Gastroesophageal sphincter (tissue), 4 donors: Measurements from ENCODE around the gene ACBD7. TPM values are rescaled to one million over a fixed set of nuclear protein-coding genes. Genes with fewer than 3 reads are reported as not detected.

Source experiments
- ATAC-seq: fragments of 150-250 bp; one replicate; pipeline ENCODE4 v1.9.1; 2016; ENCODE audit warnings: mild to moderate bottlenecking, moderate library complexity
- H3K27ac ChIP-seq, 4 donors: fragments of 200-600 bp; sonication (generic) in 3 of 4; 1 replicate in 3 of 4; 2 replicates in 1 of 4; pipeline ENCODE4 v1.5.1; 2016 to 2019
- H3K27me3 ChIP-seq: fragments of 200-600 bp; sonication (generic); one replicate; pipeline ENCODE4 v1.5.1; 2019
- H3K36me3 ChIP-seq, 2 donors: fragments of 200-600 bp; sonication (generic); one replicate each; pipeline ENCODE4 v1.5.1; 2019; ENCODE audit warnings: control low read depth in 1 of 2
- H3K4me1 ChIP-seq, 3 donors: fragments of 200-600 bp; sonication (generic); 1 replicate in 2 of 3; 2 replicates in 1 of 3; pipeline ENCODE4 v1.5.1; 2016 to 2019; ENCODE audit warnings: control low read depth in 2 of 3
- H3K4me3 ChIP-seq, 2 donors: fragments of 200-600 bp; sonication (generic); one replicate each; pipeline ENCODE4 v1.5.1; 2019; ENCODE audit warnings: mild to moderate bottlenecking in 1 of 2, moderate library complexity in 1 of 2
- H3K9me3 ChIP-seq, 3 donors: fragments of 200-600 bp; sonication (generic); one replicate each; pipeline ENCODE4 v1.5.1; 2017 to 2019; ENCODE audit warnings: control low read depth in 2 of 3
- CTCF ChIP-seq, 4 experiments: fragments of 200-600 bp in 2 of 4; fragments of 450-650 bp in 2 of 4; sonication (generic) in 1 of 4; IDR thresholded peaks; one replicate each; pipeline ENCODE4 v1.5.1; 2017 to 2019; ENCODE audit warnings: antibody characterized with exemption in 4 of 4, mild to moderate bottlenecking in 2 of 4, moderate library complexity in 2 of 4
- EP300 ChIP-seq: sonication (generic); formaldehyde crosslinking; IDR thresholded peaks from one replicate; pipeline ENCODE4 v1.6.1; 2017; ENCODE audit warnings: antibody characterized with exemption, mild to moderate bottlenecking
- POLR2A ChIP-seq, 2 donors: fragments of 450-650 bp; IDR thresholded peaks; one replicate each; pipeline ENCODE4 v1.6.1; 2017; ENCODE audit warnings: antibody characterized with exemption in 2 of 2, mild to moderate bottlenecking in 2 of 2, moderate library complexity in 1 of 2
- POLR2AphosphoS5 ChIP-seq: sonication (generic); formaldehyde crosslinking; IDR thresholded peaks from one replicate; pipeline ENCODE4 v1.6.1; 2017; ENCODE audit warnings: antibody characterized with exemption
- WGBS, 2 donors: methylation state at CpG; one replicate each; pipeline ENCODE4 v1.1.5; 2018; ENCODE audit warnings: low coverage in 1 of 2; 5-methylcytosine and 5-hydroxymethylcytosine counted together
- total RNA-seq, 4 donors: library from RNA; depleted of rRNA; stranded (reverse); fragments of >200 nt; gene quantifications; one replicate each; pipeline ENCODE4 v1.1.0, GENCODE V29; 2016

The ACBD7 gene
- total RNA-seq, 4 donors from 2014 or later = not detected

DNA sequence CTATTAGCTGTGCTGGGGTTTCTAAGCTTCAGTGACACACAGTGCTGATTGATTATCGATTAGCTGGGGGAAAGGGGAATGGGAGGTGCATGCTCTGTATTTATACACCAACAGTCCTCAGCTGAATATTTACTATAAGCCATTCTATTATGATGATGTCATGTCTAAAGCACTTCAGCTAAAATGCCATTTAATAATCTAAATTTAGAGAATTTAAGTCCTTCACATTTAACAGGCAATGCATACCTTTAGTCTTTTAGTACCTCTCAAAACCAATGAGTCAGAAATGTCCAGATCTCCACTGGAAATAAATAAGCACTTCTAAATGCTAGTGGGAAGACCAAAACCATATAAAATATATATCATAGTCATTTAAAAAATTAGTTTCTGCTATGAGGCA lies 33.1 kb upstream of the ACBD7 start:
- Histone ChIP-seq H3K9me3 (no peaks in the 10 kb centered on the region), H3K36me3 (peaks cover 0 to 85% of the 10 kb centered on the region in 2 donors), H3K27ac (no peak overlapping the region), H3K4me3 (no peak overlapping the region), H3K4me1 (no peaks in the 10 kb centered on the region), H3K27me3 (no peaks in the 10 kb centered on the region)
- TF ChIP-seq POLR2AphosphoS5 = no peak
- TF ChIP-seq EP300 = no peak
- TF ChIP-seq POLR2A (IDR thresholded peaks at IDR 0.05) = no peak
- no peak for TF ChIP-seq CTCF (IDR thresholded peaks at IDR 0.05)
- no peak for ATAC-seq
- WGBS, 2 donors = 100% methylated on average over 1 of the region's 1 CpG; no CpG with 5 or more reads in 1 of the 2 donors

- Histone ChIP-seq H3K4me3 (no peak overlapping the region), H3K27ac (no peak overlapping the region), H3K36me3 (peaks cover 0 to 85% of the 10 kb centered on the region in 2 donors), H3K4me1 (no peaks in the 10 kb centered on the region), H3K9me3 (no peaks in the 10 kb centered on the region), H3K27me3 (no peaks in the 10 kb centered on the region)
- 88 to 100% methylated on average over 1 to 3 of the region's 5 CpGs for WGBS, 2 donors
- no peak for ATAC-seq
- no peak for TF ChIP-seq POLR2A (IDR thresholded peaks at IDR 0.05)
- no peak for TF ChIP-seq CTCF (IDR thresholded peaks at IDR 0.05)
- no peak for TF ChIP-seq POLR2AphosphoS5
- TF ChIP-seq EP300 = no peak
Measured at GRCh38 chr10:15120523-15120922, 31.9 kb upstream of the ACBD7 start.

- H3K36me3 ChIP-seq = peaks cover 0 to 81% of the 10 kb centered on the region in 2 donors
- no peak for TF ChIP-seq EP300
- TF ChIP-seq CTCF (IDR thresholded peaks at IDR 0.05) = no peak
- TF ChIP-seq POLR2AphosphoS5 = no peak
- no peak for TF ChIP-seq POLR2A (IDR thresholded peaks at IDR 0.05)
- no peaks in the 10 kb centered on the region for H3K27me3 ChIP-seq
- H3K4me1 ChIP-seq = no peaks in the 10 kb centered on the region
- WGBS, 2 donors = 63% methylated on average over 1 of the region's 1 CpG; no CpG with 5 or more reads in 1 of the 2 donors
- H3K9me3 ChIP-seq = no peaks in the 10 kb centered on the region
- ATAC-seq = no peak
- no peak overlapping the region for H3K27ac ChIP-seq
- H3K4me3 ChIP-seq = no peak overlapping the region
Measured at GRCh38 chr10:15118615-15119014, 30.0 kb upstream of the ACBD7 start.

GRCh38 chr10:15116225-15116624 lies 27.6 kb upstream of the ACBD7 start:
- H3K27ac ChIP-seq = no peak overlapping the region
- H3K4me1 ChIP-seq = no peaks in the 10 kb centered on the region
- 88 to 94% methylated on average over 4 to 5 of the region's 5 CpGs for WGBS, 2 donors
- no peak for TF ChIP-seq POLR2A (IDR thresholded peaks at IDR 0.05)
- peaks cover 0 to 91% of the 10 kb centered on the region in 2 donors for H3K36me3 ChIP-seq
- no peaks in the 10 kb centered on the region for H3K27me3 ChIP-seq
- no peak overlapping the region for H3K4me3 ChIP-seq
- no peaks in the 10 kb centered on the region for H3K9me3 ChIP-seq
- ATAC-seq = no peak

- peaks cover 0 to 94% of the 10 kb centered on the region in 2 donors for H3K36me3 ChIP-seq
- H3K9me3 ChIP-seq = no peaks in the 10 kb centered on the region
- no peaks in the 10 kb centered on the region for H3K27me3 ChIP-seq
- no peak for TF ChIP-seq POLR2AphosphoS5
- TF ChIP-seq POLR2A (IDR thresholded peaks at IDR 0.05) = no peak
- no peak for TF ChIP-seq EP300
- TF ChIP-seq CTCF (IDR thresholded peaks at IDR 0.05) = no peak
- ATAC-seq = no peak
- H3K4me3 ChIP-seq = no peak overlapping the region
- no peaks in the 10 kb centered on the region for H3K4me1 ChIP-seq
- no peak overlapping the region for H3K27ac ChIP-seq
- 63 to 95% methylated on average over 4 of the region's 4 CpGs for WGBS, 2 donors
Measured at GRCh38 chr10:15113766-15114165, 25.2 kb upstream of the ACBD7 start.
